OCI-LY7 (cell line): ENCODE results near the gene KCNIP3. TPM values are rescaled to one million over a fixed set of nuclear protein-coding genes. Genes with fewer than 3 reads are reported as not detected.

Experiments used
- BruUV-seq: library from RNA; stranded (reverse); fragments of 400-500 nt; replicated peaks from 2 replicates; lab custom pipeline; 2021; lab: Mats Ljungman, UMichigan
- CTCF ChIA-PET: fragments of 300-600 bp; sonication (Branson Sonifier 250); formaldehyde crosslinking; loops from one replicate; lab custom pipeline; 2022; ENCODE audit warnings: antibody characterized with exemption; ENCODE audit not compliant: unreplicated experiment; lab: Charles Lee
- POLR2A ChIA-PET: fragments of 300-600 bp; sonication (Branson Sonifier 250); formaldehyde crosslinking; loops from one replicate; lab custom pipeline; 2022; ENCODE audit warnings: antibody characterized with exemption; lab: Charles Lee
- DNase-seq: peaks from one replicate; pipeline ENCODE4 v3.0.0-alpha.2; 2015; ENCODE audit warnings: low spot score
- H2AFZ ChIP-seq: fragments of 200-600 bp; sonication (generic), shearing (Covaris generic); 2 replicates; pipeline ENCODE4 v1.6.1; 2014; ENCODE audit warnings: mild to moderate bottlenecking, antibody characterized with exemption, low read length, moderate library complexity
- H3K27ac ChIP-seq: fragments of 200-600 bp; sonication (generic); 2 replicates; pipeline ENCODE4 v1.5.1; 2014; ENCODE audit warnings: mixed run types, low read depth, mild to moderate bottlenecking, moderate library complexity, low read length, inconsistent platforms; ENCODE audit not compliant: poor library complexity, severe bottlenecking
- H3K36me3 ChIP-seq: fragments of 200-600 bp; sonication (generic); 2 replicates; pipeline ENCODE4 v1.6.1; 2014; ENCODE audit warnings: mild to moderate bottlenecking, antibody characterized with exemption, low read length, moderate library complexity, mixed read lengths; ENCODE audit not compliant: insufficient read depth
- H3K4me1 ChIP-seq: fragments of 200-600 bp; sonication (generic); 2 replicates; pipeline ENCODE4 v1.5.1; 2014; ENCODE audit warnings: mild to moderate bottlenecking, low read length; ENCODE audit not compliant: insufficient read depth, poor library complexity, severe bottlenecking
- H3K4me2 ChIP-seq: fragments of 200-600 bp; sonication (generic); 2 replicates; pipeline ENCODE4 v1.6.1; 2014; ENCODE audit warnings: mild to moderate bottlenecking, low read length
- H3K4me3 ChIP-seq: fragments of 200-600 bp; sonication (generic); 2 replicates; pipeline ENCODE4 v1.5.1; 2014; ENCODE audit warnings: mild to moderate bottlenecking, low read depth, low read length; ENCODE audit not compliant: poor library complexity, severe bottlenecking
- H3K79me2 ChIP-seq: fragments of 200-600 bp; sonication (generic); 2 replicates; pipeline ENCODE4 v1.6.1; 2016; ENCODE audit warnings: low read depth, mild to moderate bottlenecking, low read length, moderate library complexity, mixed read lengths; ENCODE audit not compliant: insufficient read depth
- H3K9me2 ChIP-seq: fragments of 200-600 bp; sonication (generic); 2 replicates; pipeline ENCODE4 v1.6.1; 2016; ENCODE audit warnings: mild to moderate bottlenecking, low read length, mixed read lengths; ENCODE audit not compliant: insufficient read depth
- H3K9me3 ChIP-seq: fragments of 200-600 bp; sonication (generic); 2 replicates; pipeline ENCODE4 v1.6.1; 2014; ENCODE audit warnings: mild to moderate bottlenecking, mixed run types, low read length, mixed read lengths
- H4K20me1 ChIP-seq: fragments of 200-600 bp; sonication (generic); 2 replicates; pipeline ENCODE4 v1.6.1; 2014; ENCODE audit warnings: mild to moderate bottlenecking, antibody characterized with exemption, low read length, moderate library complexity, mixed read lengths; ENCODE audit not compliant: insufficient read depth
- EZH2phosphoT487 ChIP-seq: fragments of 200-600 bp; sonication (generic); IDR thresholded peaks from 2 replicates; pipeline ENCODE4 v1.6.1; 2018; ENCODE audit warnings: low read depth, borderline replicate concordance, mild to moderate bottlenecking, mixed run types, antibody characterized with exemption, low read length, moderate library complexity, mixed read lengths
- intact Hi-C: fragments of 100-400 bp; cut with micrococcal nuclease; formaldehyde crosslinking; loops from one replicate; pipeline ENCODE4 v1.10.0; 2022; ENCODE audit not compliant: unreplicated experiment
- total RNA-seq, 2 experiments: library from RNA; depleted of rRNA in 1 of 2; stranded (reverse); fragments of >200 nt in 1 of 2; shearing (Covaris generic) in 1 of 2; gene quantifications; 2 replicates each; pipeline ENCODE4 v1.2.3, GENCODE V29; 2014 to 2022
- TF ChIP-seq, protein P1 (sequence below): fragments of 200-600 bp; sonication (generic); conservative IDR thresholded peaks from 2 replicates; pipeline ENCODE4 v1.5.1; 2014; ENCODE audit warnings: mild to moderate bottlenecking, antibody characterized with exemption, low read length, moderate library complexity, mixed read lengths

Gene KCNIP3
- total RNA-seq, 2 experiments from 2014 or later, result not detected

GRCh38 chr2:95272781-95273180 lies 24.4 kb upstream of the KCNIP3 start:
- CTCF ChIA-PET, result no interaction called here

GRCh38 chr2:95273566-95274290 lies 23.4 kb upstream of the KCNIP3 start:
- Histone ChIP-seq H3K4me1 (no peaks in the 10 kb centered on the region), H3K36me3 (no peaks in the 10 kb centered on the region), H4K20me1 (no peaks in the 10 kb centered on the region), H2AFZ (no peak overlapping the region), H3K79me2 (no peaks in the 10 kb centered on the region), H3K4me3 (no peak overlapping the region), H3K9me3 (no peaks in the 10 kb centered on the region), H3K9me2 (no peaks in the 10 kb centered on the region), H3K4me2 (no peak overlapping the region), H3K27ac (no peak overlapping the region)
- BruUV-seq, result no TSS peak
- no peak for DNase-seq
- POLR2A ChIA-PET, result no interaction called here
- intact Hi-C loops, result no loop called here
- CTCF ChIA-PET, result no interaction called here
- TF ChIP-seq, protein P1, sequence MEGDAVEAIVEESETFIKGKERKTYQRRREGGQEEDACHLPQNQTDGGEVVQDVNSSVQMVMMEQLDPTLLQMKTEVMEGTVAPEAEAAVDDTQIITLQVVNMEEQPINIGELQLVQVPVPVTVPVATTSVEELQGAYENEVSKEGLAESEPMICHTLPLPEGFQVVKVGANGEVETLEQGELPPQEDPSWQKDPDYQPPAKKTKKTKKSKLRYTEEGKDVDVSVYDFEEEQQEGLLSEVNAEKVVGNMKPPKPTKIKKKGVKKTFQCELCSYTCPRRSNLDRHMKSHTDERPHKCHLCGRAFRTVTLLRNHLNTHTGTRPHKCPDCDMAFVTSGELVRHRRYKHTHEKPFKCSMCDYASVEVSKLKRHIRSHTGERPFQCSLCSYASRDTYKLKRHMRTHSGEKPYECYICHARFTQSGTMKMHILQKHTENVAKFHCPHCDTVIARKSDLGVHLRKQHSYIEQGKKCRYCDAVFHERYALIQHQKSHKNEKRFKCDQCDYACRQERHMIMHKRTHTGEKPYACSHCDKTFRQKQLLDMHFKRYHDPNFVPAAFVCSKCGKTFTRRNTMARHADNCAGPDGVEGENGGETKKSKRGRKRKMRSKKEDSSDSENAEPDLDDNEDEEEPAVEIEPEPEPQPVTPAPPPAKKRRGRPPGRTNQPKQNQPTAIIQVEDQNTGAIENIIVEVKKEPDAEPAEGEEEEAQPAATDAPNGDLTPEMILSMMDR, result no peak
- no peak for TF ChIP-seq EZH2phosphoT487

More at GRCh38 chr2:95272781-95273180, 24.4 kb upstream of the KCNIP3 start:
- Histone ChIP-seq H3K27ac (no peak overlapping the region), H3K9me3 (no peaks in the 10 kb centered on the region), H3K79me2 (no peaks in the 10 kb centered on the region), H2AFZ (no peak overlapping the region), H3K4me2 (no peak overlapping the region), H3K9me2 (no peaks in the 10 kb centered on the region), H3K36me3 (no peaks in the 10 kb centered on the region), H3K4me3 (no peak overlapping the region), H3K4me1 (no peaks in the 10 kb centered on the region), H4K20me1 (no peaks in the 10 kb centered on the region)
- intact Hi-C loops, result no loop called here
- TF ChIP-seq, protein P1, result no peak
- TF ChIP-seq EZH2phosphoT487, result no peak
- no TSS peak for BruUV-seq
- POLR2A ChIA-PET, result no interaction called here
- no peak for DNase-seq
